Measurements from ENCODE around the gene EMC7. TPM values are rescaled to one million over a fixed set of nuclear protein-coding genes. Genes with fewer than 3 reads are reported as not detected.
"Not testable (repeated sequence)": the region's sequence is repeated elsewhere in the genome, so short reads cannot be mapped to it uniquely, and the experiment has no call there.

EMC7 gene
- total RNA-seq, 6 experiments from 2014 or later: 159 to 204 (median 171) TPM

DNA sequence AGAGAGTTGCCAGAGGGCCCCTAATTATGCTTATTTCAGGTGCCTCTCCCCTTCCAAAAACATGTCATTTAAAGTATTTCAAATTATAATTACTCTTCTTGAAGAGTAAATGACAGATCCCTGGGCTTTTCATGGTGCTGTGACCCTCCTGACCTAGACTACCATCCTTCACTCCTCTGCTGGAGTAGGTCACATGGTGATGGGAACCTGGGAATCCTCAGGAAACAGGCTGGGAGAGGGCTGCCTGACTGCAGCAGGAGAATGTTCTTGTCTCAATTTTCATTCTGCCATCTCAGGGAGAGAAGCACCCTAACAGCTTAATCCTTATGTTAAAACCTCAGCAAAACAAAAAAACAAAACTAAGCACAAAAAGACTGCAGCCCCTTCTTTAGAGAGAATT, 24.9 kb upstream of the EMC7 start:
- peaks cover 28% of the 10 kb centered on the region for H3K4me1 Mint-ChIP-seq (ENCODE audit: low read depth)
- no peak overlapping the region for H3K27ac Mint-ChIP-seq
- no peak for TF ChIP-seq CTCF (IDR thresholded peaks at IDR 0.05)

GRCh38 chr15:34125945-34126344, 24.3 kb upstream of the EMC7 start:
- 0 out of 2 replicates have a peak, but pooled peaks cover 4% of the 10 kb centered on the region for H3K36me3 Mint-ChIP-seq (ENCODE audit: low read depth)
- no peak overlapping the region for H3K27ac Mint-ChIP-seq
- H3K4me3 Mint-ChIP-seq: no peak overlapping the region
- no peak for TF ChIP-seq CTCF (IDR thresholded peaks at IDR 0.05)
- peaks cover 29% of the 10 kb centered on the region for H3K4me1 Mint-ChIP-seq (ENCODE audit: low read depth)
- DNase-seq: no peak
- H3K9me3 Mint-ChIP-seq: no peaks in the 10 kb centered on the region
- peaks cover 1% of the 10 kb centered on the region; the same call in 1 of the 2 replicates for H3K27me3 Mint-ChIP-seq (ENCODE audit: insufficient read depth)

More for the DNA sequence above, 24.9 kb upstream of the EMC7 start:
- Mint-ChIP-seq H3K36me3 (ENCODE audit: low read depth) (0 out of 2 replicates have a peak, but pooled peaks cover 4% of the 10 kb centered on the region), H3K9me3 (no peaks in the 10 kb centered on the region), H3K4me3 (no peak overlapping the region), H3K27me3 (ENCODE audit: insufficient read depth) (peaks cover 1% of the 10 kb centered on the region; the same call in 1 of the 2 replicates)
- DNase-seq: no peak

GRCh38 chr15:34124651-34125050, 23.0 kb upstream of the EMC7 start:
- Mint-ChIP-seq H3K4me1 (ENCODE audit: low read depth) (peaks cover 39% of the 10 kb centered on the region), H3K36me3 (ENCODE audit: low read depth) (0 out of 2 replicates have a peak, but pooled peaks cover 4% of the 10 kb centered on the region)

GRCh38 chr15:34122771-34123183, 21.1 kb upstream of the EMC7 start:
- H3K27ac Mint-ChIP-seq: peak overlapping the region; percentile 89

More at GRCh38 chr15:34124651-34125050, 23.0 kb upstream of the EMC7 start:
- DNase-seq: no peak
- TF ChIP-seq CTCF (IDR thresholded peaks at IDR 0.05): no peak
- Mint-ChIP-seq H3K9me3 (no peaks in the 10 kb centered on the region), H3K27ac (no peak overlapping the region), H3K4me3 (no peak overlapping the region), H3K27me3 (ENCODE audit: insufficient read depth) (peaks cover 1% of the 10 kb centered on the region; the same call in 1 of the 2 replicates)

GRCh38 chr15:34121786-34122185, 20.1 kb upstream of the EMC7 start:
- not testable (repeated sequence) for H3K27me3 Mint-ChIP-seq (ENCODE audit: insufficient read depth); H3K9me3 Mint-ChIP-seq; H3K36me3 Mint-ChIP-seq (ENCODE audit: low read depth); H3K4me3 Mint-ChIP-seq; DNase-seq
- Mint-ChIP-seq H3K27ac (peak overlapping the region; percentile 89), H3K4me1 (ENCODE audit: low read depth) (peaks cover 54% of the 10 kb centered on the region)

More at GRCh38 chr15:34122771-34123183, 21.1 kb upstream of the EMC7 start:
- H3K4me1 Mint-ChIP-seq (ENCODE audit: low read depth): peaks cover 47% of the 10 kb centered on the region
- H3K9me3 Mint-ChIP-seq: no peaks in the 10 kb centered on the region
- peak; percentile 97 for DNase-seq
- peak overlapping the region; percentile 44 for H3K4me3 Mint-ChIP-seq
- TF ChIP-seq CTCF (IDR thresholded peaks at IDR 0.05): no peak
- H3K27me3 Mint-ChIP-seq (ENCODE audit: insufficient read depth): peaks cover 1% of the 10 kb centered on the region; the same call in 1 of the 2 replicates
- H3K36me3 Mint-ChIP-seq (ENCODE audit: low read depth): 0 out of 2 replicates have a peak, but pooled peaks cover 4% of the 10 kb centered on the region

GRCh38 chr15:34120420-34120819, 18.8 kb upstream of the EMC7 start:
- DNase-seq; H3K27ac Mint-ChIP-seq; H3K36me3 Mint-ChIP-seq (ENCODE audit: low read depth); H3K9me3 Mint-ChIP-seq; H3K4me3 Mint-ChIP-seq; H3K27me3 Mint-ChIP-seq (ENCODE audit: insufficient read depth): not testable (repeated sequence)
- H3K4me1 Mint-ChIP-seq (ENCODE audit: low read depth): peaks cover 54% of the 10 kb centered on the region

Data from HFFc6 (cell line).